HUES48 (cell line): ENCODE data around the gene CFAP73.

Experiments used
- H3K27ac ChIP-seq: one replicate; pipeline ENCODE4 v1.7.0; 2013; ENCODE audit warnings: low read depth, low read length, inconsistent platforms
- H3K27me3 ChIP-seq: 2 replicates; pipeline ENCODE4 v1.6.1; 2013; ENCODE audit warnings: mild to moderate bottlenecking, low read length; ENCODE audit not compliant: control insufficient read depth, insufficient read depth
- H3K36me3 ChIP-seq: 2 replicates; pipeline ENCODE4 v1.6.1; 2013; ENCODE audit warnings: low read length; ENCODE audit not compliant: control insufficient read depth, insufficient read depth
- H3K4me1 ChIP-seq: 2 replicates; pipeline ENCODE4 v1.6.1; 2013; ENCODE audit warnings: mild to moderate bottlenecking, low read length; ENCODE audit not compliant: control insufficient read depth, insufficient read depth
- H3K4me3 ChIP-seq: 2 replicates; pipeline ENCODE4 v1.5.1; 2013; ENCODE audit warnings: mild to moderate bottlenecking, low read depth, low read length
- H3K9ac ChIP-seq: 2 replicates; pipeline ENCODE4 v1.6.1; 2013; ENCODE audit warnings: mild to moderate bottlenecking, low read depth, low read length, moderate library complexity
- H3K9me3 ChIP-seq: 2 replicates; pipeline ENCODE4 v1.6.1; 2013; ENCODE audit warnings: low read length; ENCODE audit not compliant: control insufficient read depth, insufficient read depth

The CFAP73 gene

GRCh38 chr12:113149361-113150150 is at the start of gene CFAP73:
CFAP73 (plus strand) TSS chr12:113149724; CDS start chr12:113149858, 134 bp downstream.
- Histone ChIP-seq H3K9ac (no peak within 1 kb of the TSS), H3K36me3 (no peaks in the 10 kb centered on the region), H3K9me3 (no peaks in the 10 kb centered on the region), H3K4me1 (peaks cover 13% of the 10 kb centered on the region), H3K27me3 (peaks cover 43% of the 10 kb centered on the region), H3K4me3 (peak within 1 kb of the TSS; percentile 42; the same call in 1 of the 2 replicates), H3K27ac (no peak within 1 kb of the TSS)

- Histone ChIP-seq H3K36me3 (no peaks in the 10 kb centered on the region), H3K4me1 (0 out of 2 replicates have a peak, but pooled peaks cover 7% of the 10 kb centered on the region), H3K27ac (no peak overlapping the region), H3K9ac (no peak overlapping the region), H3K9me3 (no peaks in the 10 kb centered on the region), H3K4me3 (no peak overlapping the region), H3K27me3 (no peaks in the 10 kb centered on the region)
Observed at GRCh38 chr12:113099764-113100163, 49.8 kb upstream of the CFAP73 start.

GRCh38 chr12:113101751-113102150 is 47.8 kb upstream of the CFAP73 start:
- H3K27ac ChIP-seq = no peak overlapping the region
- 0 out of 2 replicates have a peak, but pooled peaks cover 7% of the 10 kb centered on the region for H3K4me1 ChIP-seq
- H3K9me3 ChIP-seq = no peaks in the 10 kb centered on the region
- no peaks in the 10 kb centered on the region for H3K27me3 ChIP-seq
- H3K36me3 ChIP-seq = no peaks in the 10 kb centered on the region
- H3K9ac ChIP-seq = no peak overlapping the region
- no peak overlapping the region for H3K4me3 ChIP-seq

GRCh38 chr12:113102811-113103210 is 46.7 kb upstream of the CFAP73 start:
- Histone ChIP-seq H3K36me3 (no peaks in the 10 kb centered on the region), H3K9me3 (no peaks in the 10 kb centered on the region), H3K27me3 (no peaks in the 10 kb centered on the region), H3K4me1 (0 out of 2 replicates have a peak, but pooled peaks cover 4% of the 10 kb centered on the region), H3K9ac (no peak overlapping the region), H3K27ac (no peak overlapping the region), H3K4me3 (no peak overlapping the region)

- no peaks in the 10 kb centered on the region for H3K36me3 ChIP-seq
- no peaks in the 10 kb centered on the region for H3K4me1 ChIP-seq
- H3K9me3 ChIP-seq = no peaks in the 10 kb centered on the region
- no peaks in the 10 kb centered on the region for H3K27me3 ChIP-seq
- H3K27ac ChIP-seq = no peak overlapping the region
- H3K4me3 ChIP-seq = peak overlapping the region; percentile 63
- no peak overlapping the region; the same call in 1 of the 2 replicates for H3K9ac ChIP-seq
Observed at GRCh38 chr12:113103756-113104450, 45.6 kb upstream of the CFAP73 start.

- H3K9me3 ChIP-seq = no peaks in the 10 kb centered on the region
- H3K4me3 ChIP-seq = no peak overlapping the region
- no peak overlapping the region for H3K9ac ChIP-seq
- H3K36me3 ChIP-seq = no peaks in the 10 kb centered on the region
- H3K27ac ChIP-seq = no peak overlapping the region
- H3K4me1 ChIP-seq = no peaks in the 10 kb centered on the region
- no peaks in the 10 kb centered on the region for H3K27me3 ChIP-seq
Observed at GRCh38 chr12:113104953-113105510, 44.5 kb upstream of the CFAP73 start.

GRCh38 chr12:113105606-113106271 is 43.8 kb upstream of the CFAP73 start:
- H3K9me3 ChIP-seq = no peaks in the 10 kb centered on the region
- H3K27me3 ChIP-seq = no peaks in the 10 kb centered on the region
- H3K27ac ChIP-seq = no peak overlapping the region
- no peak overlapping the region for H3K9ac ChIP-seq
- no peaks in the 10 kb centered on the region for H3K4me1 ChIP-seq
- no peaks in the 10 kb centered on the region for H3K36me3 ChIP-seq
- no peak overlapping the region for H3K4me3 ChIP-seq

GRCh38 chr12:113106361-113106760 is 43.2 kb upstream of the CFAP73 start:
- Histone ChIP-seq H3K4me1 (no peaks in the 10 kb centered on the region), H3K4me3 (no peak overlapping the region), H3K9me3 (no peaks in the 10 kb centered on the region), H3K9ac (no peak overlapping the region), H3K27me3 (no peaks in the 10 kb centered on the region), H3K27ac (no peak overlapping the region), H3K36me3 (no peaks in the 10 kb centered on the region)

- Histone ChIP-seq H3K36me3 (no peaks in the 10 kb centered on the region), H3K9ac (no peak overlapping the region), H3K4me3 (no peak overlapping the region), H3K27ac (no peak overlapping the region), H3K4me1 (no peaks in the 10 kb centered on the region), H3K9me3 (no peaks in the 10 kb centered on the region), H3K27me3 (no peaks in the 10 kb centered on the region)
Observed at GRCh38 chr12:113108308-113108707, 41.2 kb upstream of the CFAP73 start.

GRCh38 chr12:113109360-113109759 is 40.2 kb upstream of the CFAP73 start:
- H3K36me3 ChIP-seq = no peaks in the 10 kb centered on the region
- no peaks in the 10 kb centered on the region for H3K27me3 ChIP-seq
- no peaks in the 10 kb centered on the region for H3K4me1 ChIP-seq
- H3K27ac ChIP-seq = no peak overlapping the region
- H3K4me3 ChIP-seq = no peak overlapping the region
- H3K9ac ChIP-seq = no peak overlapping the region
- H3K9me3 ChIP-seq = no peaks in the 10 kb centered on the region
